HG03460 (cell line): ENCODE data around the gene UBE2H.
"Not testable (repeated sequence)": the region's sequence is repeated elsewhere in the genome, so short reads cannot be mapped to it uniquely, and the experiment has no call there.

ENCODE experiments used
- ATAC-seq: cut with Tn5 transposase; IDR thresholded peaks from one replicate; pipeline ENCODE4 v1.9.1; 2021; ENCODE audit not compliant: unreplicated experiment

UBE2H gene

DNA sequence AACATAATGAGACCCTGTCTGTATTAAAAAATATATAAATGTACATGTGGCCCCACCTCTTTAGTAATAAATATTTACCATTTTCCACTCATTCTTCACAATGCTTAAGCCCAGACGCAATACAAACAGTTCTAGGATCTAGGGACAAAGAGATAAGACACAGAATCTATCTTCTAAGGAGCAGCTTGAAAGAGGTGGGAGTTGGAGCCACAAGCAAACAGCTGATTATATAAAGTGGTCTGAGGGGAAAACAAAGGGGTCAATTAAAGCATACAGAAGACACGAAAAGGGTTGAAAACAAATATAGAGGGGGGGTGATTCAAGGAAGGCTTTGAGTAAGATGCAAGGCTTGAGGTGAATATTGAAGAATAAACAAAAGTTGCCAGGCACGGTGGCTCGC is 43.1 kb downstream of the UBE2H start:
- ATAC-seq = no peak

DNA sequence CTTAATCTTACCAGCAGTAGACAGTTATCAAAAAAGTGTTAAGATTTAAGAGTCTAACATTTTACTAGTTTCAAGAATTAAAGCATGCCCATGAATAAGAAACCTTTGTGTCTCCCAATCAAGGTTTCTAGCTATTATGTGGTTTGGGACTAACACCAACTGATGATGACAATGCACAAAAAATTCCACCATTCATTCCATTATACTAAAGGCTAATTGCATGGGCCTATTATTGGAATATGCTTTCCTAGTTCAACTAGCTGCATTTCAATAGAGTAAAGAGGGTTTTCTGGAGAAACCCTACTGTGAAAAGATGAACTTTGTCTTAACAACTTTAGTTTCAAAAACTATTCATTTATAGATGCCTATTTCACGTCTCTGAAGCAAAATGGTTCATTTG is 44.6 kb downstream of the UBE2H start:
- no peak for ATAC-seq

DNA sequence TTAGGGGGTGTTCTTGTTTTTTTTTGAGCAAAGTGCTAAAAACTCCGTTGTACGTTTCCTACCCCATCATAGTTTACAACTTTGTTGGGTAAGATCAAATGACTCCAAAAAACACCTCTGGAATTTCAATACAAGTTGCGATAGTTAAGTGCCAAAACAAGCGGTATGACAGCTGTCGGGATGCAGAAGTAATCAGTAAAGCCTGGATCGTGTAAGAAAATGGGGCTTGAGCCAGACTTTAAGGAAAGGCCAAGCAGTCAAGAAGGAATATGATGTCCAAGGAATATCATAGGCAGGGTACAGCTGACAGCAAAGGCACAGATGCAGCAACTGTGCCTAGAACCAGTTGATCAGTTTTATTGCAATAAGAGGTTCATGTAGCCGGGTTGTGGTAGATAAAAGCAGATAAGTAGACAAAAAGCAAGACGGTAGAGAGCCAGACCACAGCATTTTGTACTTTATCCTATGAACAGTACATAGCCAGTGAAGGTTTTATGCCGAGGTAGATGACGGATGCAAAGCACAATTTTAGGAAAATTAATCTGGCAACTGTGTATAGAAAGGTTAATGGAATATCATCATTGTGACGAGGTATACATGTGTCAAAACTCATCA is 45.5 kb downstream of the UBE2H start:
- ATAC-seq = no peak

- ATAC-seq = no peak
Measured at GRCh38 chr7:129906700-129907099, 46.1 kb downstream of the UBE2H start.

- peak; percentile 76 for ATAC-seq
Measured at GRCh38 chr7:129903935-129904334, 48.8 kb downstream of the UBE2H start.

GRCh38 chr7:129902788-129903422 is 49.9 kb downstream of the UBE2H start:
- no peak for ATAC-seq

DNA sequence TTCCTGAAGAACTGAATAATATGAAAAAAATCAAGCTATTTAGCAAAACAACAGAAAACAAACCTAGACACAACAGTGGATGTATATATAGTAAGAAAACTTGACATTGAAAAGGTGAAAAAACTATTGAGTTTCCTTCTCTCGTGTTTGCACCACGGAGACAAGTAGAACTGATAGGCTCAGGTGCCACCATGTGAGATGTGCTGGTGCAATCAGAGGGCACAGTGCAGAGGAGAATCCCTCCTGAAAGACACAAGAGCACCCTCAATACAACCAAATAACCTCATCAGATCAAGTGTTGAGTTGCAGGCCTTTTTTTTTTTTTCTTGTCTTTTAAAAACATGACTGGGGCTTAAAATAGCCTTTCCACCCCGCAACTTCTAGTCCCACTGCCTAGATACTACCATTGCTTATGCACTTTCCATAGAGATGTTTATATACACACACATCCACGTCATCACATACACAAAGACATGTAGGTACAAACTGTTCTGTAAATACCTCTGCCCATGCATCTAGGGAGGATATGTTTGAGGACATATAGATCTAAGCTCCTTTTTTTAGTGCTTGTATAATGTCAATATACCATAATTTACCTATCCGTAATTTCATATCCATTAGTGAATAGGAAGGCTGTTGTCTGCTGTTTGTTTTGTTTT is 54.1 kb downstream of the UBE2H start:
- ATAC-seq = no peak

GRCh38 chr7:129898007-129898406 is 54.8 kb downstream of the UBE2H start:
- ATAC-seq = no peak

- no peak for ATAC-seq
Measured at GRCh38 chr7:129896568-129897382, 56.0 kb downstream of the UBE2H start.

- not testable (repeated sequence) for ATAC-seq
Measured at GRCh38 chr7:129894184-129894583, 58.6 kb downstream of the UBE2H start.

DNA sequence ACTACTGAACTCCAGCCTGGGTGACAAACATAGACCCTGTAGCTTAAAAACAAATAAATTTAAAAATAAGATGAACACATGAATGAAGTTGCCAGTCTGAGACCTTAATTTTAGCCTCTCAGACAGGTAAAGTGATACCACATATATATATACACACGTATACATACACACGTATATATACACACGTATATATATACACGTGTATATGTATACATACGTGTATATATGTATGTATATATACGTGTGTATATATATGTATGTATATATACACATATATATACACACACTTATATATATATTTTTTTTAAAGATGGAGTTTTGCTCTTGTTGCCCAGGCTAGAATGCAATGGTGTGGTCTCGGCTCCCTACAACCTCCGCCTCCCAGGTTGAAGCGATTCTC is 62.7 kb downstream of the UBE2H start:
- ATAC-seq = no peak

GRCh38 chr7:129889133-129889844 is 63.5 kb downstream of the UBE2H start:
- ATAC-seq = no peak

DNA sequence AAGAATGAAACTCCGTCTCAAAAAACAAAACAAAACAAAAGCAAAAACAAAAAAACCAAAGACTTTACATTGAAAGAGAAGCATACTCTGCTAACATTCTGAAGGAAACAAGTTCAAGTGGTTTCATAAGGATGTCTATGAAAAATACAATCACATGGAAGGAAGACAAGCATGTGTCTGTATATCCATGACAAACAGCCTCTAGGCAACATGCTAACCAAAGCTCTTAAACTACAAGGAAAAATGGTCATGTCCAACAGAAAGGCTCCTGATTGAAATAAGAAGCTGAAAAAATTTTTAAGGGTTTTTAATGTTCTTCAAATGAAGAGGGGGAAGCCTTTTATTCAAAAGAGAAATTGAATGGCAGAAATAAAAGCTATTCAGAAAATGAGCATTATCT is 64.9 kb downstream of the UBE2H start:
- no peak for ATAC-seq

GRCh38 chr7:129886818-129887186 is 66.0 kb downstream of the UBE2H start:
- ATAC-seq = no peak

GRCh38 chr7:129886167-129886817 is 66.5 kb downstream of the UBE2H start:
- no peak for ATAC-seq

DNA sequence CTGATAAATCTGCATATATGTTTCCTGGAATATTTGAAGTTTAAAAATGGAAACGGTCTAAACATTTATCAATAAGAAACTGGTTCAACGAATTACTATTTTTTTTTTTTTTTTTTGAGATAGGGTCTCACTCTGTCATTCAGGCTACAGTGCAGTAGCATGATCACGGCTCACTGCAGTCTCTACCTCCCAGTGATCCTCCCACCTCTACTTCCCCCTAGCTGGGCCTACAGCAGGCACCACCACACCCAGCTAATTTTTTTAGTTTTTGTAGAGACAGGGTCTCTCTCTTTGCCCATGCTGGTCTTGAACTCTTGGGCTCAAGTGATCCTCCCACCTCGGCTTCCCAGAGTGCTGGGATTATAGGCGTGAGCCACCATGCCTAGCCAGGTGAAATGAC is 68.3 kb downstream of the UBE2H start:
- ATAC-seq = no peak

DNA sequence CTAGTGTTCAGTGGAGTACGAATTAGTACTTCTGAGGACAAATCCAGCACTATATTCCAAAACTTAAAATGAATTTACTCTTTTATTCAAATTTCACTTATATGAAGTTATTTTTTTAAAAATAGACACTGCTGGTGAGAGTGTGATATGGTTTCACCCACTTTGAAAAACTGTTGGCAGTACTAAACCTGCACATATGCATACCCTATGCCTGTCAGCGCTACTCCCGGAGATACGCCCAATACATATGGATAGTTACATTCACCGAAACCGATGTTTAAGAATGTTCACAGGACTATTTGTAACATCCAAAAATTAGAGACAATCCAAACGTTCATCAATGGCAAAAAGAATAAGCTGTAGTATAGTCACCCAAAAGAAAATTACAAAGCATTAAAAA is 69.6 kb downstream of the UBE2H start:
- ATAC-seq = no peak

GRCh38 chr7:129882531-129882930 is 70.2 kb downstream of the UBE2H start:
- ATAC-seq = no peak

GRCh38 chr7:129877146-129877792 is 75.5 kb downstream of the UBE2H start:
- no peak for ATAC-seq

DNA sequence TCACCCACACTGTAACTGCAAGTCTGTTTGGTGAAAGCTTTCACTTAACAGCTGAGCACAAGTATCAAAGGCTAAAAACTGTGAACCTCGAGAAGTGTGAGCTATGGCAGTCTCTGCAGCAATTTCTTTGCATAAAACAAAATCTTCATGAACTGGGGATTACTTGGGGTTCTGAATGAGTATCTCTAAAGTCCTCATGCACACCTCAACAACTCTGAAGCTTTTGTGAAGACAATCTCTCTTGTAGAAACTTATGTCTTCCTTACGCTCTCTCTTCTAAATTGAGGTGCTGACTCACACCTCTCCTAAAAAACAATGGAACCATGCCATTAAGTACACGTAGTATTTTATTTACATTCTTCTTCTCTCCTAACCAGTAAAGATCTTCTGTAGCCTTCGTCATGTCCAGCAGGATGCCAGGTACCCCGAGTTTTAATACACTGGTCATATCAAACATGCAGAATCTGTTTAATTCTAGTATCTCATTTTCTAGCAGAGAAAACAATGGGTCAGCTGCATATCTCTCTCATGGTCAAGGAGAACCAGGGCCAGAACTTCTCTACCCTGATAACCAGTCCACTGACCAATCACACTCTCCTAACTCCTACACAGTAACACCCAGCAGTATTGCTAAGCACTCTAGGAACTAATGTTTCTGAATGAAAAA is 76.9 kb downstream of the UBE2H start:
- no peak for ATAC-seq
